SK-N-MC (cell line): Measurements from ENCODE around the gene PTPN21.

Experiments used
- EZH2 ChIP-seq: fragments of 200-600 bp; sonication (generic); IDR thresholded peaks from one replicate; pipeline ENCODE4 v1.6.1; 2017; ENCODE audit warnings: antibody characterized with exemption
- POLR2AphosphoS5 ChIP-seq: IDR thresholded peaks from 2 replicates; pipeline ENCODE4 v1.6.1; 2012; ENCODE audit warnings: mild to moderate bottlenecking, low read depth, low read length, borderline replicate concordance

DNA sequence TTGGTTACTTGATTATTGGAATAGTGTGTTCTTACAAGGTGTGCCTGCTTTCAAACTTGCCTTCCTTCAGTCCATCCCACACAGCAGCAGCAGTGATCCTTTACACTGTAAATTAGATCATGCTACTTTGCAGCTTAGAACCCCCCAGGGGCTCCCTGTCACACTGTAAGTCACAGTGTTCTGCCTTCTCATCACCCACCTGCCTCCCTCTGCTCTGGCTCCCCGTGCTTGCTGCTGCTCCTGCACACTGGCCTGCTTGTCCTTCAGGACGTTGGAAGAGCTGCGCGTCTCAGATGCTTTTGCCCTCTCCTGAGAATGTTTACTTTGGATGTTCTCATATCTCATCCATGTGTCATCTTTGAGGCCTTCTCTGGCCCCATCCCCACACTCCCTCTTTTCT lies 35.4 kb upstream of the PTPN21 start:
- TF ChIP-seq POLR2AphosphoS5, result no peak
- TF ChIP-seq EZH2, result no peak
